IPS-18c (cell line): Measurements from ENCODE around the gene TRIM50.
"Not testable (repeated sequence)": the region's sequence is repeated elsewhere in the genome, so short reads cannot be mapped to it uniquely, and the experiment has no call there.

Experiments used
- H3K4me3 ChIP-seq: 2 replicates; pipeline ENCODE4 v1.7.0; 2013; ENCODE audit warnings: low read depth, mild to moderate bottlenecking, low read length, moderate library complexity; ENCODE audit not compliant: insufficient read depth
- H3K9me3 ChIP-seq: one replicate; pipeline ENCODE4 v1.6.1; 2013; ENCODE audit warnings: mild to moderate bottlenecking, low read length, moderate library complexity; ENCODE audit not compliant: control insufficient read depth, insufficient read depth

The TRIM50 gene

GRCh38 chr7:73303546-73303945, 24.3 kb downstream of the TRIM50 start:
- Histone ChIP-seq H3K9me3 (peaks cover 4% of the 10 kb centered on the region), H3K4me3 (no peak overlapping the region)

- not testable (repeated sequence) for H3K9me3 ChIP-seq, H3K4me3 ChIP-seq
Observed at GRCh38 chr7:73302846-73303245, 25.0 kb downstream of the TRIM50 start.

GRCh38 chr7:73301108-73301507, 26.8 kb downstream of the TRIM50 start:
- not testable (repeated sequence) for H3K9me3 ChIP-seq, H3K4me3 ChIP-seq

GRCh38 chr7:73299812-73300211, 28.1 kb downstream of the TRIM50 start:
- H3K9me3 ChIP-seq, result not testable (repeated sequence)

GRCh38 chr7:73297706-73298105, 30.2 kb downstream of the TRIM50 start:
- H3K9me3 ChIP-seq, H3K4me3 ChIP-seq: not testable (repeated sequence)

More at GRCh38 chr7:73299812-73300211, 28.1 kb downstream of the TRIM50 start:
- H3K4me3 ChIP-seq, result not testable (repeated sequence)

- H3K9me3 ChIP-seq, H3K4me3 ChIP-seq: not testable (repeated sequence)
Observed at GRCh38 chr7:73297235-73297634, 30.6 kb downstream of the TRIM50 start.

GRCh38 chr7:73277210-73277609, 50.7 kb downstream of the TRIM50 start:
- H3K4me3 ChIP-seq, H3K9me3 ChIP-seq: not testable (repeated sequence)

GRCh38 chr7:73267813-73268212, 60.1 kb downstream of the TRIM50 start:
- not testable (repeated sequence) for H3K9me3 ChIP-seq, H3K4me3 ChIP-seq

GRCh38 chr7:73266719-73267368, 61.0 kb downstream of the TRIM50 start:
- H3K9me3 ChIP-seq, H3K4me3 ChIP-seq: not testable (repeated sequence)
